K562 (cell line): Measurements from ENCODE around the gene LRP10. TPM values are rescaled to one million over a fixed set of nuclear protein-coding genes. Genes with fewer than 3 reads are reported as not detected.

ENCODE experiments used
- ATF1 ChIP-seq, 2 experiments: fragments of 450-650 bp in 1 of 2; IDR thresholded peaks; 2 replicates each; pipeline ENCODE4 v1.6.1; 2016; ENCODE audit warnings: missing compliant biosample characterization in 1 of 2, missing genetic modification characterization in 1 of 2
- BRD4 ChIP-seq: fragments of 200-600 bp; sonication (generic); IDR thresholded peaks from 2 replicates; pipeline ENCODE4 v1.6.1; 2017; ENCODE audit warnings: inconsistent platforms
- CCNT2 ChIP-seq: IDR thresholded peaks from 2 replicates; pipeline ENCODE4 v1.6.1; 2011; ENCODE audit warnings: borderline replicate concordance, low read depth, mild to moderate bottlenecking, moderate library complexity, mixed read lengths, low read length; ENCODE audit not compliant: insufficient read length; ENCODE audit errors: extremely low read depth
- FOS ChIP-seq: IDR thresholded peaks from 3 replicates; pipeline ENCODE4 v1.6.1; 2011; ENCODE audit not compliant: insufficient read length; ENCODE audit errors: extremely low read depth
- GTF2F1 ChIP-seq: IDR thresholded peaks from 2 replicates; pipeline ENCODE4 v1.6.1; 2011; ENCODE audit warnings: low read depth, low read length, improper control_type of control experiment
- PHB2 ChIP-seq: fragments of 450-650 bp; IDR thresholded peaks from 2 replicates; pipeline ENCODE4 v1.6.1; 2017; ENCODE audit warnings: low read depth
- POLR2A ChIP-seq: fragments of 450-650 bp; conservative IDR thresholded peaks from 2 replicates; pipeline ENCODE4 v1.6.1; 2016
- RBM15 ChIP-seq: fragments of 200-400 bp; formaldehyde crosslinking; IDR thresholded peaks from 2 replicates; pipeline ENCODE4 v1.6.1; 2018; ENCODE audit warnings: mild to moderate bottlenecking, low read length, moderate library complexity; ENCODE audit not compliant: insufficient read depth
- ZKSCAN3 ChIP-seq: fragments of 250-450 bp; sonication (Bioruptor Pico); IDR thresholded peaks from 2 replicates; pipeline ENCODE4 v1.4.0; 2020
- ZNF174 ChIP-seq: fragments of 250-450 bp; sonication (Bioruptor Pico); IDR thresholded peaks from 2 replicates; pipeline ENCODE4 v1.4.0; 2020; ENCODE audit warnings: mild to moderate bottlenecking
- ZNF3 ChIP-seq: fragments of 250-450 bp; sonication (Bioruptor Pico); IDR thresholded peaks from 2 replicates; pipeline ENCODE4 v1.5.0; 2021; ENCODE audit warnings: mild to moderate bottlenecking, moderate library complexity
- polyA plus RNA-seq, 8 experiments: library from polyadenylated mRNA; depleted of rRNA in 4 of 8; stranded (reverse) in 5 of 8; unstranded in 3 of 8; fragments of >200 nt; fragmentation: Nextera tagmentation in 2 of 8; fragmentation: Illumina TruSeq in 1 of 8; extraction: Ambion mirVana in 2 of 8; extraction: Trizol in 1 of 8; gene quantifications; 2 replicates each; pipeline versions ENCODE4 v1.2.1 to v1.2.3, GENCODE V29; 2011 to 2014; ENCODE audit warnings: inconsistent platforms in 1 of 8, missing spikeins in 1 of 8
- total RNA-seq, 7 experiments: library from RNA; depleted of rRNA in 6 of 7; stranded (reverse); fragments of >200 nt in 6 of 7; fragmentation: Illumina TruSeq in 2 of 7; extraction: Trizol in 2 of 7; gene quantifications; 2 replicates each; pipeline versions ENCODE4 v1.2.1 to v1.2.3, GENCODE V29; 2011 to 2021; ENCODE audit warnings: low replicate concordance in 1 of 7
- TF ChIP-seq, protein P1 (sequence below): fragments of 250-450 bp; sonication (Bioruptor Pico); IDR thresholded peaks from 2 replicates; pipeline ENCODE4 v1.5.0; 2021; ENCODE audit warnings: mild to moderate bottlenecking, borderline replicate concordance
- TF ChIP-seq, protein P2 (sequence below): sonication (generic); formaldehyde crosslinking; IDR thresholded peaks from 2 replicates; pipeline ENCODE4 v1.8.0; 2022; ENCODE audit warnings: mild to moderate bottlenecking, missing genetic modification reagents
- TF ChIP-seq, protein P3 (sequence below): fragments of 450-650 bp; IDR thresholded peaks from 2 replicates; pipeline ENCODE4 v1.6.1; 2016; ENCODE audit warnings: mild to moderate bottlenecking, moderate library complexity

Gene LRP10
- total and polyA plus RNA-seq, 9 of the 15 experiments (the other 6 are each of a cell fraction or from before 2014, with no cell fraction given): 1.3 to 45.5 (median 10.9) TPM

DNA sequence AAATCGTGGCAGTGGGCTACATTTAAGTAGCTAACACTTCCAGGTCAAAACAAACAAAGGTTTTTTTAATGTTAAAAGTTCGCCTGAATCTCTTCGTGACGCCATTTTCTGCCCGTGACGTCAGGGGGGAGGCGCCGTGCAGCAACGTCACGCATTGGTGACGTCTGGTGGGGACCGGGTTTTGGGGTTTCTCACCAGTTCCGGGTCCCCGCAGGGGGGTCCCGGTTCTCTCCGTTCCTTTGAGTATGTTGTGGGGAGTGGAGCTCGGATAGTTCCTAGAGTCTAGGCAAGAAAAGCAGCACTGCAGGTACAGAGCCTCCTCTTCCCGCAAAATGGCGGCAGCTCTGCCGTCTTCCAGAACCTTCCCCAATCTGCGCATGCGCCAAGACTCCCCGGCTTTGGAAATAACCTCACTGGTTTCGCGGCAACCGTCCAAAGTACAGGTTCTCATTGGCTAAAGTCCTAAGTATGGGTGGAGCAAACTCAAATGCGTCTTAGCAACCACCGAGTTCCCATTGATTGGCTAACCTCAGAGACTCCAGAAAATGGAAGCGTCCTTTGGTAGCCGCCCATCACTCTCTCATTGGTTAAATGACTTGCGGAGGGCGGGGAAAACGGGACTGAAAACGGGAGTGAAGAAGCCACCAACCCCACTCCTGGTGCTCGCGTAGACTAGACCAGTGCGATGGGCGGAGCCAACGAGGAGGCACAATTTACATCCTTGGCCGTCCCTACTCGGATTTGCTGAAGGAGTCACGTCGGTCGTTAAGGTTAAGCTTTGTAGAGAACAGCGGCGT lies 47.5 kb downstream of the LRP10 start, which contains the start of gene RBM23 (continued):
- TF ChIP-seq, protein P1, sequence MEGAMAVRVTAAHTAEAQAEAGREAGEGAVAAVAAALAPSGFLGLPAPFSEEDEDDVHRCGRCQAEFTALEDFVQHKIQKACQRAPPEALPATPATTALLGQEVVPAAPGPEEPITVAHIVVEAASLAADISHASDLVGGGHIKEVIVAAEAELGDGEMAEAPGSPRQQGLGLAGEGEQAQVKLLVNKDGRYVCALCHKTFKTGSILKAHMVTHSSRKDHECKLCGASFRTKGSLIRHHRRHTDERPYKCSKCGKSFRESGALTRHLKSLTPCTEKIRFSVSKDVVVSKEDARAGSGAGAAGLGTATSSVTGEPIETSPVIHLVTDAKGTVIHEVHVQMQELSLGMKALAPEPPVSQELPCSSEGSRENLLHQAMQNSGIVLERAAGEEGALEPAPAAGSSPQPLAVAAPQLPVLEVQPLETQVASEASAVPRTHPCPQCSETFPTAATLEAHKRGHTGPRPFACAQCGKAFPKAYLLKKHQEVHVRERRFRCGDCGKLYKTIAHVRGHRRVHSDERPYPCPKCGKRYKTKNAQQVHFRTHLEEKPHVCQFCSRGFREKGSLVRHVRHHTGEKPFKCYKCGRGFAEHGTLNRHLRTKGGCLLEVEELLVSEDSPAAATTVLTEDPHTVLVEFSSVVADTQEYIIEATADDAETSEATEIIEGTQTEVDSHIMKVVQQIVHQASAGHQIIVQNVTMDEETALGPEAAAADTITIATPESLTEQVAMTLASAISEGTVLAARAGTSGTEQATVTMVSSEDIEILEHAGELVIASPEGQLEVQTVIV (CRISPR knock-in tag): peak; percentile 68; the same call in 1 of the 2 replicates
- TF ChIP-seq BRD4 (no peak), POLR2A (peak; percentile 92), FOS (peak; percentile 73), ZNF3 (CRISPR knock-in tag) (no peak), ZKSCAN3 (CRISPR knock-in tag) (no peak), ATF1 (CRISPR knock-in tag; IDR thresholded peaks at IDR 0.05) (peak; percentile 94), ATF1 (tag; IDR thresholded peaks at IDR 0.05) (peak; percentile 100), RBM15 (no peak), CCNT2 (no peak), PHB2 (no peak), GTF2F1 (peak; percentile 41; the same call in 1 of the 2 replicates), ZNF174 (CRISPR knock-in tag) (no peak)
- TF ChIP-seq, protein P2, sequence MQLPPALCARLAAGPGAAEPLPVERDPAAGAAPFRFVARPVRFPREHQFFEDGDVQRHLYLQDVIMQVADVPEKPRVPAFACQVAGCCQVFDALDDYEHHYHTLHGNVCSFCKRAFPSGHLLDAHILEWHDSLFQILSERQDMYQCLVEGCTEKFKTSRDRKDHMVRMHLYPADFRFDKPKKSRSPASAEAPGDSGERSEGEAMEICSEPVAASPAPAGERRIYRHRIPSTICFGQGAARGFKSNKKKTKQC (CRISPR knock-in tag): peak; percentile 94; the same call in 1 of the 2 replicates
- TF ChIP-seq, protein P3, sequence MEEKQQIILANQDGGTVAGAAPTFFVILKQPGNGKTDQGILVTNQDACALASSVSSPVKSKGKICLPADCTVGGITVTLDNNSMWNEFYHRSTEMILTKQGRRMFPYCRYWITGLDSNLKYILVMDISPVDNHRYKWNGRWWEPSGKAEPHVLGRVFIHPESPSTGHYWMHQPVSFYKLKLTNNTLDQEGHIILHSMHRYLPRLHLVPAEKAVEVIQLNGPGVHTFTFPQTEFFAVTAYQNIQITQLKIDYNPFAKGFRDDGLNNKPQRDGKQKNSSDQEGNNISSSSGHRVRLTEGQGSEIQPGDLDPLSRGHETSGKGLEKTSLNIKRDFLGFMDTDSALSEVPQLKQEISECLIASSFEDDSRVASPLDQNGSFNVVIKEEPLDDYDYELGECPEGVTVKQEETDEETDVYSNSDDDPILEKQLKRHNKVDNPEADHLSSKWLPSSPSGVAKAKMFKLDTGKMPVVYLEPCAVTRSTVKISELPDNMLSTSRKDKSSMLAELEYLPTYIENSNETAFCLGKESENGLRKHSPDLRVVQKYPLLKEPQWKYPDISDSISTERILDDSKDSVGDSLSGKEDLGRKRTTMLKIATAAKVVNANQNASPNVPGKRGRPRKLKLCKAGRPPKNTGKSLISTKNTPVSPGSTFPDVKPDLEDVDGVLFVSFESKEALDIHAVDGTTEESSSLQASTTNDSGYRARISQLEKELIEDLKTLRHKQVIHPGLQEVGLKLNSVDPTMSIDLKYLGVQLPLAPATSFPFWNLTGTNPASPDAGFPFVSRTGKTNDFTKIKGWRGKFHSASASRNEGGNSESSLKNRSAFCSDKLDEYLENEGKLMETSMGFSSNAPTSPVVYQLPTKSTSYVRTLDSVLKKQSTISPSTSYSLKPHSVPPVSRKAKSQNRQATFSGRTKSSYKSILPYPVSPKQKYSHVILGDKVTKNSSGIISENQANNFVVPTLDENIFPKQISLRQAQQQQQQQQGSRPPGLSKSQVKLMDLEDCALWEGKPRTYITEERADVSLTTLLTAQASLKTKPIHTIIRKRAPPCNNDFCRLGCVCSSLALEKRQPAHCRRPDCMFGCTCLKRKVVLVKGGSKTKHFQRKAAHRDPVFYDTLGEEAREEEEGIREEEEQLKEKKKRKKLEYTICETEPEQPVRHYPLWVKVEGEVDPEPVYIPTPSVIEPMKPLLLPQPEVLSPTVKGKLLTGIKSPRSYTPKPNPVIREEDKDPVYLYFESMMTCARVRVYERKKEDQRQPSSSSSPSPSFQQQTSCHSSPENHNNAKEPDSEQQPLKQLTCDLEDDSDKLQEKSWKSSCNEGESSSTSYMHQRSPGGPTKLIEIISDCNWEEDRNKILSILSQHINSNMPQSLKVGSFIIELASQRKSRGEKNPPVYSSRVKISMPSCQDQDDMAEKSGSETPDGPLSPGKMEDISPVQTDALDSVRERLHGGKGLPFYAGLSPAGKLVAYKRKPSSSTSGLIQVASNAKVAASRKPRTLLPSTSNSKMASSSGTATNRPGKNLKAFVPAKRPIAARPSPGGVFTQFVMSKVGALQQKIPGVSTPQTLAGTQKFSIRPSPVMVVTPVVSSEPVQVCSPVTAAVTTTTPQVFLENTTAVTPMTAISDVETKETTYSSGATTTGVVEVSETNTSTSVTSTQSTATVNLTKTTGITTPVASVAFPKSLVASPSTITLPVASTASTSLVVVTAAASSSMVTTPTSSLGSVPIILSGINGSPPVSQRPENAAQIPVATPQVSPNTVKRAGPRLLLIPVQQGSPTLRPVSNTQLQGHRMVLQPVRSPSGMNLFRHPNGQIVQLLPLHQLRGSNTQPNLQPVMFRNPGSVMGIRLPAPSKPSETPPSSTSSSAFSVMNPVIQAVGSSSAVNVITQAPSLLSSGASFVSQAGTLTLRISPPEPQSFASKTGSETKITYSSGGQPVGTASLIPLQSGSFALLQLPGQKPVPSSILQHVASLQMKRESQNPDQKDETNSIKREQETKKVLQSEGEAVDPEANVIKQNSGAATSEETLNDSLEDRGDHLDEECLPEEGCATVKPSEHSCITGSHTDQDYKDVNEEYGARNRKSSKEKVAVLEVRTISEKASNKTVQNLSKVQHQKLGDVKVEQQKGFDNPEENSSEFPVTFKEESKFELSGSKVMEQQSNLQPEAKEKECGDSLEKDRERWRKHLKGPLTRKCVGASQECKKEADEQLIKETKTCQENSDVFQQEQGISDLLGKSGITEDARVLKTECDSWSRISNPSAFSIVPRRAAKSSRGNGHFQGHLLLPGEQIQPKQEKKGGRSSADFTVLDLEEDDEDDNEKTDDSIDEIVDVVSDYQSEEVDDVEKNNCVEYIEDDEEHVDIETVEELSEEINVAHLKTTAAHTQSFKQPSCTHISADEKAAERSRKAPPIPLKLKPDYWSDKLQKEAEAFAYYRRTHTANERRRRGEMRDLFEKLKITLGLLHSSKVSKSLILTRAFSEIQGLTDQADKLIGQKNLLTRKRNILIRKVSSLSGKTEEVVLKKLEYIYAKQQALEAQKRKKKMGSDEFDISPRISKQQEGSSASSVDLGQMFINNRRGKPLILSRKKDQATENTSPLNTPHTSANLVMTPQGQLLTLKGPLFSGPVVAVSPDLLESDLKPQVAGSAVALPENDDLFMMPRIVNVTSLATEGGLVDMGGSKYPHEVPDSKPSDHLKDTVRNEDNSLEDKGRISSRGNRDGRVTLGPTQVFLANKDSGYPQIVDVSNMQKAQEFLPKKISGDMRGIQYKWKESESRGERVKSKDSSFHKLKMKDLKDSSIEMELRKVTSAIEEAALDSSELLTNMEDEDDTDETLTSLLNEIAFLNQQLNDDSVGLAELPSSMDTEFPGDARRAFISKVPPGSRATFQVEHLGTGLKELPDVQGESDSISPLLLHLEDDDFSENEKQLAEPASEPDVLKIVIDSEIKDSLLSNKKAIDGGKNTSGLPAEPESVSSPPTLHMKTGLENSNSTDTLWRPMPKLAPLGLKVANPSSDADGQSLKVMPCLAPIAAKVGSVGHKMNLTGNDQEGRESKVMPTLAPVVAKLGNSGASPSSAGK: no peak; the same call in 1 of the 2 replicates
